SK-N-MC (cell line): Measurements from ENCODE around the gene EOLA1.

Experiments
- EZH2 ChIP-seq: fragments of 200-600 bp; sonication (generic); IDR thresholded peaks from one replicate; pipeline ENCODE4 v1.6.1; 2017; ENCODE audit warnings: antibody characterized with exemption
- POLR2AphosphoS5 ChIP-seq: IDR thresholded peaks from 2 replicates; pipeline ENCODE4 v1.6.1; 2012; ENCODE audit warnings: mild to moderate bottlenecking, low read depth, low read length, borderline replicate concordance

GRCh38 chrX:149571770-149572169 lies 31.0 kb downstream of the EOLA1 start:
- TF ChIP-seq EZH2 (no peak), POLR2AphosphoS5 (no peak)
